ENCODE results near the gene GRK1.

The GRK1 gene

GRCh38 chr13:113783200-113783881, 116.3 kb downstream of the GRK1 start:
- no peak for DNase-seq

GRCh38 chr13:113783966-113784644, 117.1 kb downstream of the GRK1 start:
- no peak for DNase-seq

DNA sequence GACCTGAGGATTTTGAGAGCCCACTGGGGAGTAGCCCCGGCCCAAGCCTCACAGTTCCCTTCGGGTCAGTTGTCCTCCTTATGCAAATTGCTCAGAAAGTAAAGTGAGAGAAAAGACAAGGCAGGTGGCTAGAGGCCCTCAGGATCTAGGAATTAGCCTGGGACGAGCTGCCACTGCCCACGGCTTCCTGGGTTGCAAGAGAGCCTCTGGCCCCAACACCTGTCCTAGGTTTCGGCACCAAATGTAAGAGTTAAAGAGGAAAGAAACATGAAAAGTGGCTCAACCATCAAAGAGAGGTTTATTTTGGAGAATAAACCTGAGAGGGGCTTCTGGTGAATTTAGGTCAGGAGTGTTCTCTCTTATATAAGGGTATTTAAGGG, 117.6 kb downstream of the GRK1 start:
- no peak for DNase-seq

DNA sequence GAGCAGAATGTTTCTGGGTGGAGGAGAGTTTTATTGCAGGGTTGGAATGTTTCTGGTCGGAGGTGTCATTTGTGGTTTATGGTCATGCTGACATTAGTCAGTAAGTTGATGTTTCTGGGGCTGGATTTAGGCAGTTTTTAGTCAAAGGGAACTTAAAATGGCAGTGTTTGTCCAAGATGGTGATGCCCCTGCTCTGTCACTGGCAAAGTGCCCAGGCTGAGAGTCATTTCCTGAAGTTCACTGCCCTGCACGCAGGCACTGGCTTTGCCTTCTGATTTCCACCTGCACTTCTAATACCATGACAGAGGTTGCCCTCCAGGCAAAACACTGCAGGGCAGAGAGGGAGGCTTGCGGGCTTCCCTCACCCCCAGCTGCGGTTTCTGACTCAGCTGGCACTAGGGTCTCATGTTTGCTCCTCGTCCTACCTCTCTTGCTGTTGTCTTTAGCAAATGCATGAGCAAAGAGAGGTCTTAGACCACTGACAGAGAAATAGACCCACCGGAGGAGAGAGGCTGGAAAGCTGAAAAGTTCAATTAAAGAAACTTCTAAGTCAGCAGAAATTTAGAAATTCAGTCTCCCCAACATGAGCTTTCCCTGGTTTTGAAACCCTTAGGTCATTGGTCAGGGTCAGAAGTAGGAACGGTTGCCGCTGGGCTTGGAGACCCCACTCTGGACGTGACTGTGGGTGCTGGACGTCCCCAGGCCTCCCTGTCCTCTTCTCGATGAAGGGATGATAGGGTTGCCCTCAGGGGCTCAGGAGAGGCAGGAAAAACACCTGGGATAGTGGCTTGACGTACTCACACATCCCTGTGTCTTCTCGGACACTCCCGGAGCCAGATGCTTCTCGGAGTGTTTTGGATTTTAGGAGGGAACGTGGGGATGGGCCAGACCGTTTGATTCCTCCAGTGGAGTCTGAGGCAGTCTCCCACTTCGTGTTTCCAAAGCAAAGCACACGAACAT, 118.3 kb downstream of the GRK1 start:
- no peak for DNase-seq

- DNase-seq = no peak
These were observed 119.3 kb downstream of the GRK1 start for GRCh38 chr13:113786262-113786841.
